Prostate gland (tissue), 2 donors: ENCODE results near the gene FTCD.

Source experiments
- CTCF ChIP-seq, 4 experiments: fragments of 200-600 bp in 2 of 4; fragments of 450-650 bp in 2 of 4; sonication (generic) in 2 of 4; IDR thresholded peaks; 1 replicate in 3 of 4; 2 replicates in 1 of 4; pipeline ENCODE4 v1.5.1; 2016 to 2019; ENCODE audit warnings: antibody characterized with exemption in 4 of 4, mild to moderate bottlenecking in 2 of 4, moderate library complexity in 2 of 4
- POLR2AphosphoS5 ChIP-seq: sonication (generic); formaldehyde crosslinking; IDR thresholded peaks from one replicate; pipeline ENCODE4 v1.6.1; 2017; ENCODE audit warnings: antibody characterized with exemption

- TF ChIP-seq CTCF (IDR thresholded peaks at IDR 0.05): no peak
- no peak for TF ChIP-seq POLR2AphosphoS5
These were observed 38.5 kb upstream of the FTCD start for GRCh38 chr21:46193829-46194373.
